ENCODE measurements around the gene RGL2.
"Not testable (repeated sequence)": the region's sequence is repeated elsewhere in the genome, so short reads cannot be mapped to it uniquely, and the experiment has no call there.

The RGL2 gene

GRCh38 chr6:33292996-33293682, 5.6 kb downstream of the RGL2 start:
- no peak for DNase-seq

GRCh38 chr6:33290459-33290858, 8.3 kb downstream of the RGL2 start:
- DNase-seq = no peak

- no peak for DNase-seq
Measured at GRCh38 chr6:33289784-33290315, 8.9 kb downstream of the RGL2 start.

- peak; percentile 92 for DNase-seq
Measured at GRCh38 chr6:33288921-33289783, 9.6 kb downstream of the RGL2 start, which contains the start of the genes PFDN6 and WDR46. TSS of gene PFDN6 (plus strand) at chr6:33289601. CDS start at chr6:33289857, 256 bp downstream. TSS of gene WDR46 (minus strand) at chr6:33289239. CDS start at chr6:33289170, 69 bp downstream.

DNA sequence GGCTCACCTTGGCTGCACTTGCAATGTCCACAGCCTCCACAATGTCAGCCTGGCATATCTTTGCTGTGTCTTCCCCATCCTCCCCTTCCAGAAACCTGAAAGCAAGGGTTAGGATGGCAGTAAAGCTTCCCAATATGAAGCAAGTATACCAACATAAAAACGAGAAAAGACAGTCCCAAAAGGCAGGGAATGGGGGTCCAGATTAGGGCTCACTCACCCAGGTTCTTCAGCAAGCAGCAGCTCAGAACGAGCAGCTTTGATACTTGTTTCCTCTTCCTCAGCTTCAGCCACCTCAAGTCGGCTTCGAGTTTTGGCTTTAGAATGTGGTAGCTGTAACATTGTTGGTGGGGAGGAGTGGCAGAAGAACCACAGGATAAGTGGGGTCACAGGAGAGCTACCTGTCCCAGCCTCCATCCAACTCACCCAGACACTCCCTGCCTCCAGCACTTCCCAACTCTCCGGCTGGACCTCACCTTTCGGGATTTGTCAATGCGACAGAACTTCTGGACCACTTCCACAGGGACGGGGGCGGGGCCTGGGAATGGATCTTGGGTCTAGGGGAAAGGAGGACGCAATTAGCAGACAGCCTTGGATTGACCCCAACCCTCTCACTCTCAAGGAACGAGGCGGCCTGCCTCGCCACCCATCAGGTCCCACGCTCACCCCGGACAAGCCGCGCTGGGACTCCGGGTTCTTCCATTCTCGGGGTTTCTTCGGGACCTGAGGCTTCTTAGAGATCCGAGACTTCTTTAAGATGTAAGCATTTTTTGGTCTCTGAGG, 10.4 kb downstream of the RGL2 start:
- DNase-seq = no peak

- no peak for DNase-seq
Measured at GRCh38 chr6:33286946-33287914, 11.5 kb downstream of the RGL2 start.

GRCh38 chr6:33285214-33285613, 13.5 kb downstream of the RGL2 start:
- DNase-seq = not testable (repeated sequence)

- no peak for DNase-seq
Measured at GRCh38 chr6:33280539-33280938, 18.2 kb downstream of the RGL2 start.

GRCh38 chr6:33279971-33280511, 18.7 kb downstream of the RGL2 start:
- DNase-seq = no peak

DNA sequence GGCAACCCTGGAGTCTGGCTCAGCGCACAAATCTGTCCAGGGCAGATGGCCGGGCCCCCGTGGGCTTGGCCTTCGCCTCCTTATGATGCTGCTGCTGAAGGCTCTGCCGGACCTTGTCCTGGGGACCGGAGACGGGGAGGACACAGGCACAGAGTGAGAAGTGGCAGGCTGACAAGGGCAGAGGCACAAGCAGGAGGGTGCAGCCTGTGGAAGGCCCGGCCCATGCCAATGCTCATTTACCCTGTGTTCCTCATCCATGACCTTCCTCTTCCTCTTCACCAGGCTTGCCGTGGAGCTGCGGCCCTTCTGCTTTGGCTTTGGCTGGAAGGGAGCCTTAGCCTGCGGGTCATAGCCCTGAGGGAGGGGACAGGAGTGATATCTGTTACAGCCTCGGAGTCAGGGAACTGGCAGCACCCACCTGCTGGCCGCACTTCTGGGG, 19.5 kb downstream of the RGL2 start:
- no peak for DNase-seq

GRCh38 chr6:33278810-33279209, 19.9 kb downstream of the RGL2 start:
- no peak for DNase-seq

GRCh38 chr6:33278392-33278741, 20.4 kb downstream of the RGL2 start:
- no peak for DNase-seq

- DNase-seq = no peak
Measured at GRCh38 chr6:33277663-33278391, 20.9 kb downstream of the RGL2 start.

- DNase-seq = peak; percentile 84
Measured at GRCh38 chr6:33276864-33277662, 21.7 kb downstream of the RGL2 start, which contains the start of gene B3GALT4. TSS of gene B3GALT4 (plus strand) at chr6:33277123. CDS start at chr6:33277420, 297 bp downstream.

DNA sequence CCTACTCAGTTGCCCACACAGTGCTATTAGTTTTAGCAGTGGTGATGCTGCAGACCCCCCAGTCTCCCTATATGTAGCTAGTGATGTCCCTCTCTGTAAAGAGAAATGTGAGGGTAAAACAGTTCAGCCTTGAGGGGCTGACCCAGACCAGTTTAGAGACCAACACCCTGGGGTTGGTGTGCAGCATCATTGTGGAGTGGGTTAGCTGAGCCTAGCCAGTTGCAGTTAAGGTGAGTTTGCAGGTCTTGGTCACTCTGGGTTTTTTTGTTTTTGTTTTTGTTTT, 22.2 kb downstream of the RGL2 start:
- no peak for DNase-seq

DNA sequence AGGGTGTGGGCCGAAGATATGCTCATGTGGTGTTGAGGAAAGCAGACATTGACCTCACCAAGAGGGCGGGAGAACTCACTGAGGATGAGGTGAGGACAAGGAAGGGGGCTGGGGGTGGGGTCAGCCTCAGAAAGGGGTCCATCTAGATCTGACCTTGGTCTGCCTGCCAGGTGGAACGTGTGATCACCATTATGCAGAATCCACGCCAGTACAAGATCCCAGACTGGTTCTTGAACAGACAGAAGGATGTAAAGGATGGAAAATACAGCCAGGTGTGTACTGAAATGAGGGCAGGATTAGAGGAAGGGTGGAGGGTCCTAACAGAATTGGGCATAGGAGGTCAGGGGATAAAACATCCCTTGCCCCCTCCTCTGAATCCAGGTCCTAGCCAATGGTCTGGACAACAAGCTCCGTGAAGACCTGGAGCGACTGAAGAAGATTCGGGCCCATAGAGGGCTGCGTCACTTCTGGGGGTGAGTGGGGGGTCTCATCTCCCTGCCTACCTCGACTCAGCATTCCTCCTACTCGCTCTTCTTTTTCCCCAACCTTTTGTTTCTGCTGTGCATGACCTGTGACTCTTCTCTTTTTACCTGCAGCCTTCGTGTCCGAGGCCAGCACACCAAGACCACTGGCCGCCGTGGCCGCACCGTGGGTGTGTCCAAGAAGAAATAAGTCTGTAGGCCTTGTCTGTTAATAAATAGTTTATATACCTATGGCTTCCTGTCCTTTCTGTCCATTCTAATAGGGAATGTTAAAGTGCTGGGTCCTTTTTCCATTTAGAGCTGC, 22.8 kb downstream of the RGL2 start:
- DNase-seq = not testable (repeated sequence)

DNA sequence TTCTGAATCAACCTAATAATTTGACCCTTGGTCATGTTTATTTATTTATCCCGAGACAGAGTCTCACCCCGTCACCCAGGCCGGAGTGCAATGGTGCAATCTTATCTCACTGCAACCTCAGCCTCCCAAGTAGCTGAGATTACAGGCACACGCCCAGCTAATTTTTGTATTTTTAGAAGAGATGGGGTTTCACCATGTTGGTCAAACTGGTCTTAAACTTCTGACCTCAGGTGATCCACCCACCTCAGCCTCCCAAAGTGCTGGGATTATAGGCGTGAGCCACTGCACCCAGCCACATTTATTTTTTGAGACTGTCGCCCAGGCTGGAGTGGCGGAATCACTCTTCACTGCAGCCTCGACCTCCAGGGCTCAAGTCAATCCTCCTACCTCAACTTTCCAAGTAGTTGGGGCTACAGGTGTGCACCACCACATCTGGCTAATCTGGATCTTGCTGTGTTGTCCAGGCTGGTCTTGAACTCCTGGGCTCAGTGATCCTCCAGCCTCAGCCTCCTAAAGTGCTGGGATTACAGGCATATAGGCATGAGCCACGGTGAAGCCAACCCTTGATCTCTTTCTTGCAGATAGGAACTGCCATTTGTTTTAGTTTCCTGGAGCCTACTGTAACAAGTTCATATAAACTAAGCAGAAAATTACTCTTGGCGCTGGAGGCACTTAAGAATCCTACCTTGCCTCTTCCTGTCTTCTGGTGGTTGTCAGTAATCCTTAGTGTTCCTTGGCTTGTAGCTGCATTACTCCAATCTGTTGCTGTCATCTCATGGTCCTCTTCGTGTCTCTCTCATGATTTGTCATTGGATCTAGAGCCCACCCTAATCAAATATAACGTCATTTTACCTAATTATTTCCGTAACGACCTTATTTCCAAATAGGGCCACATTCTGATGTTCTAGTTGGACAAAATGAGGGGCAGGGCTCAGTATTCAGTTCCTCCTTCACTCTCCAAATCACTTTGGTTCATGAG, 24.5 kb downstream of the RGL2 start:
- DNase-seq = no peak

Data from left hindlimb (tissue), 1 donor.